K562 (cell line): ENCODE results near the gene SPRED2. TPM values are rescaled to one million over a fixed set of nuclear protein-coding genes. Genes with fewer than 3 reads are reported as not detected.

Source experiments
- DMBX1 ChIP-seq: fragments of 250-450 bp; sonication (Bioruptor Pico); IDR thresholded peaks from 2 replicates; pipeline ENCODE4 v1.8.0; 2022; ENCODE audit warnings: inconsistent platforms, mild to moderate bottlenecking, moderate library complexity, borderline replicate concordance
- HDAC6 ChIP-seq: IDR thresholded peaks from 2 replicates; pipeline ENCODE4 v1.6.1; 2012; ENCODE audit warnings: low read depth, mild to moderate bottlenecking, control low read depth, inconsistent platforms, low read length, moderate library complexity
- JUN ChIP-seq, 2 experiments: sonication (generic) in 1 of 2; formaldehyde crosslinking in 1 of 2; IDR thresholded peaks; 2 replicates each; pipeline versions ENCODE4 v1.6.1 to v1.8.0; 2012 to 2022; ENCODE audit warnings: borderline replicate concordance in 2 of 2, mild to moderate bottlenecking in 2 of 2, improper control_type of control experiment in 1 of 2, low read depth in 1 of 2, low read length in 1 of 2, missing genetic modification reagents in 1 of 2
- PCBP1 ChIP-seq: fragments of 200-400 bp; formaldehyde crosslinking; IDR thresholded peaks from 2 replicates; pipeline ENCODE4 v1.6.1; 2018; ENCODE audit warnings: mild to moderate bottlenecking, low read depth, low read length; ENCODE audit not compliant: poor library complexity, severe bottlenecking
- RHOXF2B ChIP-seq: fragments of 250-450 bp; sonication (Bioruptor Pico); conservative IDR thresholded peaks from 2 replicates; pipeline ENCODE4 v1.5.1; 2021
- STAG1 ChIP-seq: sonication (generic); formaldehyde crosslinking; IDR thresholded peaks from 2 replicates; pipeline ENCODE4 v1.5.0; 2020; ENCODE audit warnings: missing genetic modification reagents, borderline replicate concordance
- XRCC5 ChIP-seq: fragments of 200-400 bp; formaldehyde crosslinking; IDR thresholded peaks from 2 replicates; pipeline ENCODE4 v1.6.1; 2017; ENCODE audit warnings: low read depth, mild to moderate bottlenecking, low read length
- ZBTB7A ChIP-seq: IDR thresholded peaks from 2 replicates; pipeline ENCODE4 v1.6.1; 2011; ENCODE audit warnings: low read depth, mild to moderate bottlenecking, low read length, moderate library complexity, borderline replicate concordance; ENCODE audit not compliant: control insufficient read depth
- ZNF445 ChIP-seq: fragments of 250-450 bp; sonication (Bioruptor Pico); IDR thresholded peaks from 2 replicates; pipeline ENCODE4 v1.4.0; 2020; ENCODE audit warnings: low read depth, mild to moderate bottlenecking, moderate library complexity
- polyA plus RNA-seq, 8 experiments: library from polyadenylated mRNA; depleted of rRNA in 4 of 8; stranded (reverse) in 5 of 8; unstranded in 3 of 8; fragments of >200 nt; fragmentation: Nextera tagmentation in 2 of 8; fragmentation: Illumina TruSeq in 1 of 8; extraction: Ambion mirVana in 2 of 8; extraction: Trizol in 1 of 8; gene quantifications; 2 replicates each; pipeline versions ENCODE4 v1.2.1 to v1.2.3, GENCODE V29; 2011 to 2014; ENCODE audit warnings: inconsistent platforms in 1 of 8, missing spikeins in 1 of 8
- total RNA-seq, 7 experiments: library from RNA; depleted of rRNA in 6 of 7; stranded (reverse); fragments of >200 nt in 6 of 7; fragmentation: Illumina TruSeq in 2 of 7; extraction: Trizol in 2 of 7; gene quantifications; 2 replicates each; pipeline versions ENCODE4 v1.2.1 to v1.2.3, GENCODE V29; 2011 to 2021; ENCODE audit warnings: low replicate concordance in 1 of 7
- TF ChIP-seq, protein P1 (sequence below): sonication (generic); formaldehyde crosslinking; IDR thresholded peaks from 2 replicates; pipeline ENCODE4 v1.9.0; 2022; ENCODE audit warnings: mild to moderate bottlenecking, missing genetic modification reagents
- TF ChIP-seq, protein P2 (sequence below): sonication (generic); formaldehyde crosslinking; IDR thresholded peaks from 2 replicates; pipeline ENCODE4 v1.8.0; 2022; ENCODE audit warnings: missing genetic modification reagents, mild to moderate bottlenecking, moderate library complexity, borderline replicate concordance
- TF ChIP-seq, protein P3 (sequence below): fragments of 450-650 bp; IDR thresholded peaks from 2 replicates; pipeline ENCODE4 v1.6.1; 2016; ENCODE audit warnings: mild to moderate bottlenecking, moderate library complexity

The SPRED2 gene
- total and polyA plus RNA-seq, 9 of the 15 experiments (the other 6 are each of a cell fraction or from before 2014, with no cell fraction given) = 4.6 to 50.8 (median 14.1) TPM

DNA sequence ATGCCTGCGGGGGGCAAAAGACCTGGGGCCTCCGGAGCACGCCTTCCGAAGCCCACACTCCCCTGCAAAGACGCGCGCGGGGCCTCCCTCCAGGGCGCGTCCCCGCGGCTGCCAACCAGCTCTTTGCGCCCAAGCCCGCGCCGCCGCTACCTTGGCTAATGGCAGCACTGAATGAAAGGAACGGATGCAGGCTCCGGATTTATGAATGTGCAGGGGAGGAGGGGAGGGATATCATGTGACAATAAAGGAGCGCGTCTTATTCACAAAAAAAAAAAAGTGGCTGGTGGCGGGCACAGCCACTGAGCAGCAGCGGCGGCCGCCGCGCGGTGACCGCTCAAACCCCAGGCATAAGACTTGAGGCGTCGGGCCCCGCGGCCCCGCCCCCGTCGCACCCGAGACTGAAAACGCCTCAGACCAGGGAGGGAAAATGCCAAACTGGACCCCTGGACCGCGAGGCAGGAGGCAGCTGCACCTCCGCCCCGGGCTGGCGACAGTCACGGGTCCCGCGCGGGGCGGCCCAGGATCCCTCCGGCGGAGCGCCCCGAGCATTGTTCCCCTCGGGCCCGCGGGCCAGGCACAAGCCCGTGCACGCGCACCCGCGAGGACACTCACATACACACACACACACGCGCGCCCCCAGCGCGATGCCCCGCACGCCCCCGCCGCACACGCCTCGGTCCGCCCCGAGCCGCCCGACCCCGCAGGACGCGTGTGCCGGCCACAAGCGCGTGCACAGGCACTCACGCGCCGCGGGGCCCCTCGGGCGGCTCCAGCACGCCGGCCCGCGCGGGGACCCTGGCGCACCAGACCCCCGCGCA lies 1.6 kb downstream of the SPRED2 start (continued):
- TF ChIP-seq, protein P1, sequence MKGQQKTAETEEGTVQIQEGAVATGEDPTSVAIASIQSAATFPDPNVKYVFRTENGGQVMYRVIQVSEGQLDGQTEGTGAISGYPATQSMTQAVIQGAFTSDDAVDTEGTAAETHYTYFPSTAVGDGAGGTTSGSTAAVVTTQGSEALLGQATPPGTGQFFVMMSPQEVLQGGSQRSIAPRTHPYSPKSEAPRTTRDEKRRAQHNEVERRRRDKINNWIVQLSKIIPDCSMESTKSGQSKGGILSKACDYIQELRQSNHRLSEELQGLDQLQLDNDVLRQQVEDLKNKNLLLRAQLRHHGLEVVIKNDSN (CRISPR knock-in tag) = peak; percentile 56
- no peak for TF ChIP-seq XRCC5
- TF ChIP-seq RHOXF2B = no peak
- TF ChIP-seq ZNF445 (CRISPR knock-in tag) = no peak
- no peak for TF ChIP-seq STAG1 (CRISPR knock-in tag)
- TF ChIP-seq ZBTB7A = peak; percentile 73; the same call in 1 of the 2 replicates
- TF ChIP-seq PCBP1 = no peak
- TF ChIP-seq JUN (IDR thresholded peaks at IDR 0.05; ENCODE audit: borderline replicate concordance, low read depth, low read length) = no peak
- no peak; the same call in 1 of the 2 replicates for TF ChIP-seq JUN (CRISPR knock-in tag; IDR thresholded peaks at IDR 0.05; ENCODE audit: borderline replicate concordance)
- TF ChIP-seq, protein P2, sequence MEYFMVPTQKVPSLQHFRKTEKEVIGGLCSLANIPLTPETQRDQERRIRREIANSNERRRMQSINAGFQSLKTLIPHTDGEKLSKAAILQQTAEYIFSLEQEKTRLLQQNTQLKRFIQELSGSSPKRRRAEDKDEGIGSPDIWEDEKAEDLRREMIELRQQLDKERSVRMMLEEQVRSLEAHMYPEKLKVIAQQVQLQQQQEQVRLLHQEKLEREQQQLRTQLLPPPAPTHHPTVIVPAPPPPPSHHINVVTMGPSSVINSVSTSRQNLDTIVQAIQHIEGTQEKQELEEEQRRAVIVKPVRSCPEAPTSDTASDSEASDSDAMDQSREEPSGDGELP (CRISPR knock-in tag) = peak; percentile 33; the same call in 1 of the 2 replicates
- TF ChIP-seq, protein P3, sequence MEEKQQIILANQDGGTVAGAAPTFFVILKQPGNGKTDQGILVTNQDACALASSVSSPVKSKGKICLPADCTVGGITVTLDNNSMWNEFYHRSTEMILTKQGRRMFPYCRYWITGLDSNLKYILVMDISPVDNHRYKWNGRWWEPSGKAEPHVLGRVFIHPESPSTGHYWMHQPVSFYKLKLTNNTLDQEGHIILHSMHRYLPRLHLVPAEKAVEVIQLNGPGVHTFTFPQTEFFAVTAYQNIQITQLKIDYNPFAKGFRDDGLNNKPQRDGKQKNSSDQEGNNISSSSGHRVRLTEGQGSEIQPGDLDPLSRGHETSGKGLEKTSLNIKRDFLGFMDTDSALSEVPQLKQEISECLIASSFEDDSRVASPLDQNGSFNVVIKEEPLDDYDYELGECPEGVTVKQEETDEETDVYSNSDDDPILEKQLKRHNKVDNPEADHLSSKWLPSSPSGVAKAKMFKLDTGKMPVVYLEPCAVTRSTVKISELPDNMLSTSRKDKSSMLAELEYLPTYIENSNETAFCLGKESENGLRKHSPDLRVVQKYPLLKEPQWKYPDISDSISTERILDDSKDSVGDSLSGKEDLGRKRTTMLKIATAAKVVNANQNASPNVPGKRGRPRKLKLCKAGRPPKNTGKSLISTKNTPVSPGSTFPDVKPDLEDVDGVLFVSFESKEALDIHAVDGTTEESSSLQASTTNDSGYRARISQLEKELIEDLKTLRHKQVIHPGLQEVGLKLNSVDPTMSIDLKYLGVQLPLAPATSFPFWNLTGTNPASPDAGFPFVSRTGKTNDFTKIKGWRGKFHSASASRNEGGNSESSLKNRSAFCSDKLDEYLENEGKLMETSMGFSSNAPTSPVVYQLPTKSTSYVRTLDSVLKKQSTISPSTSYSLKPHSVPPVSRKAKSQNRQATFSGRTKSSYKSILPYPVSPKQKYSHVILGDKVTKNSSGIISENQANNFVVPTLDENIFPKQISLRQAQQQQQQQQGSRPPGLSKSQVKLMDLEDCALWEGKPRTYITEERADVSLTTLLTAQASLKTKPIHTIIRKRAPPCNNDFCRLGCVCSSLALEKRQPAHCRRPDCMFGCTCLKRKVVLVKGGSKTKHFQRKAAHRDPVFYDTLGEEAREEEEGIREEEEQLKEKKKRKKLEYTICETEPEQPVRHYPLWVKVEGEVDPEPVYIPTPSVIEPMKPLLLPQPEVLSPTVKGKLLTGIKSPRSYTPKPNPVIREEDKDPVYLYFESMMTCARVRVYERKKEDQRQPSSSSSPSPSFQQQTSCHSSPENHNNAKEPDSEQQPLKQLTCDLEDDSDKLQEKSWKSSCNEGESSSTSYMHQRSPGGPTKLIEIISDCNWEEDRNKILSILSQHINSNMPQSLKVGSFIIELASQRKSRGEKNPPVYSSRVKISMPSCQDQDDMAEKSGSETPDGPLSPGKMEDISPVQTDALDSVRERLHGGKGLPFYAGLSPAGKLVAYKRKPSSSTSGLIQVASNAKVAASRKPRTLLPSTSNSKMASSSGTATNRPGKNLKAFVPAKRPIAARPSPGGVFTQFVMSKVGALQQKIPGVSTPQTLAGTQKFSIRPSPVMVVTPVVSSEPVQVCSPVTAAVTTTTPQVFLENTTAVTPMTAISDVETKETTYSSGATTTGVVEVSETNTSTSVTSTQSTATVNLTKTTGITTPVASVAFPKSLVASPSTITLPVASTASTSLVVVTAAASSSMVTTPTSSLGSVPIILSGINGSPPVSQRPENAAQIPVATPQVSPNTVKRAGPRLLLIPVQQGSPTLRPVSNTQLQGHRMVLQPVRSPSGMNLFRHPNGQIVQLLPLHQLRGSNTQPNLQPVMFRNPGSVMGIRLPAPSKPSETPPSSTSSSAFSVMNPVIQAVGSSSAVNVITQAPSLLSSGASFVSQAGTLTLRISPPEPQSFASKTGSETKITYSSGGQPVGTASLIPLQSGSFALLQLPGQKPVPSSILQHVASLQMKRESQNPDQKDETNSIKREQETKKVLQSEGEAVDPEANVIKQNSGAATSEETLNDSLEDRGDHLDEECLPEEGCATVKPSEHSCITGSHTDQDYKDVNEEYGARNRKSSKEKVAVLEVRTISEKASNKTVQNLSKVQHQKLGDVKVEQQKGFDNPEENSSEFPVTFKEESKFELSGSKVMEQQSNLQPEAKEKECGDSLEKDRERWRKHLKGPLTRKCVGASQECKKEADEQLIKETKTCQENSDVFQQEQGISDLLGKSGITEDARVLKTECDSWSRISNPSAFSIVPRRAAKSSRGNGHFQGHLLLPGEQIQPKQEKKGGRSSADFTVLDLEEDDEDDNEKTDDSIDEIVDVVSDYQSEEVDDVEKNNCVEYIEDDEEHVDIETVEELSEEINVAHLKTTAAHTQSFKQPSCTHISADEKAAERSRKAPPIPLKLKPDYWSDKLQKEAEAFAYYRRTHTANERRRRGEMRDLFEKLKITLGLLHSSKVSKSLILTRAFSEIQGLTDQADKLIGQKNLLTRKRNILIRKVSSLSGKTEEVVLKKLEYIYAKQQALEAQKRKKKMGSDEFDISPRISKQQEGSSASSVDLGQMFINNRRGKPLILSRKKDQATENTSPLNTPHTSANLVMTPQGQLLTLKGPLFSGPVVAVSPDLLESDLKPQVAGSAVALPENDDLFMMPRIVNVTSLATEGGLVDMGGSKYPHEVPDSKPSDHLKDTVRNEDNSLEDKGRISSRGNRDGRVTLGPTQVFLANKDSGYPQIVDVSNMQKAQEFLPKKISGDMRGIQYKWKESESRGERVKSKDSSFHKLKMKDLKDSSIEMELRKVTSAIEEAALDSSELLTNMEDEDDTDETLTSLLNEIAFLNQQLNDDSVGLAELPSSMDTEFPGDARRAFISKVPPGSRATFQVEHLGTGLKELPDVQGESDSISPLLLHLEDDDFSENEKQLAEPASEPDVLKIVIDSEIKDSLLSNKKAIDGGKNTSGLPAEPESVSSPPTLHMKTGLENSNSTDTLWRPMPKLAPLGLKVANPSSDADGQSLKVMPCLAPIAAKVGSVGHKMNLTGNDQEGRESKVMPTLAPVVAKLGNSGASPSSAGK = no peak; the same call in 1 of the 2 replicates
- no peak for TF ChIP-seq HDAC6
- TF ChIP-seq DMBX1 (CRISPR knock-in tag) = no peak
